ENCODE results near the gene BLNK. TPM values are rescaled to one million over a fixed set of nuclear protein-coding genes. Genes with fewer than 3 reads are reported as not detected.

BLNK gene
- total and polyA plus RNA-seq, 2 donors from 2014 or later, result 28.5 to 38.8 TPM

DNA sequence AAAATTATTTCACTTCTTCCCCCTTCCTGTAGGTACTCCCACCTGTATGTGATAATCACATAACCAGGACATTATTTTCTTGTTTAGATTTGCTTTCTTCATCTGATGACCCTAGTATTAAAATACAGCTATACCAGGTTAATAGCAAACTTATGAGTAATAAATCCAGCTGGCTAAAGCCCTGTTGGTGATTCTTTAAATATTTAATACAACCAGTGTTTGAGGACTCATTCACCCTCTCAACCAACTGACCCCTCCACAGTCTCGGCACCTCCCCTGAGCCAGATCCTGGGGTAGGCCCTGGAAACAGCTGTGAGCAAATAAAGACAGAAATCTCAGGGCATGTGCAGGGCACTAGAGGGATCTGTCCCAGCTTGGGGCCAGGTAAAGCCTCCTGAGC, 58.5 kb downstream of the BLNK start:
- no peak for FAIRE-seq

DNA sequence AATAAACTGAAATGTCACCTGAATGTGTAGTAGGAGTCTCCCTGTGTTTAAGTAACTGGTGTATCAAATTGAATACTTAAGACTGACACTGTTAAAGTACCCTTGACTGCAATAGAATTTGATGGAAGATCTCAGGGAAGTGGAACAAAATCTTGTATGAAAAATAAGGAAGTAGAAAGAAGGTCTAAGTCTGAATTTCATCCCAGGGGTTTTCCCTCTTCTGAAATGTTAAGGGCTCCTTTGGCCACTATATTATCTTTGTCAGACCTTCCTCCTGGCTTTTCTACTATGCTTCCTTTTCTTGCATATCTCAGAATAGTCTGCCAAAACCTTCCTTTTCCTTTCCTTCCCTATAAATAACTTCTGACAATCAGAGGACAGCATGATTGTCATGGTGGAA, 59.6 kb downstream of the BLNK start:
- no peak for DNase-seq
- Histone ChIP-seq H3K36me3 (ENCODE audit: control insufficient read depth in 2 of 3, insufficient read depth in 3 of 3, low read length in 3 of 3) (peaks cover 0 to 30% (median 8%) of the 10 kb centered on the region in 3 donors), H3K27me3 (ENCODE audit: control insufficient read depth, insufficient read depth, low read length) (no peaks in the 10 kb centered on the region), H3K4me1 (ENCODE audit: control insufficient read depth in 2 of 3, insufficient read depth in 2 of 3, low read depth in 1 of 3, low read length in 3 of 3) (peaks cover 0 to 7% (median 6%) of the 10 kb centered on the region in 3 donors), H3K27ac (ENCODE audit: low read depth in 2 of 2, low read length in 2 of 2) (no peak overlapping the region), H3K9ac (ENCODE audit: low read length in 3 of 3) (no peak overlapping the region), H3K9me3 (ENCODE audit: control insufficient read depth in 2 of 3, insufficient read depth in 1 of 3, low read length in 3 of 3) (no peaks in the 10 kb centered on the region), H3K4me3 (ENCODE audit: low read length in 3 of 3) (no peak overlapping the region)
- intact Hi-C loops (cut with DNase I), result no loop called here
- TF ChIP-seq, protein P1, sequence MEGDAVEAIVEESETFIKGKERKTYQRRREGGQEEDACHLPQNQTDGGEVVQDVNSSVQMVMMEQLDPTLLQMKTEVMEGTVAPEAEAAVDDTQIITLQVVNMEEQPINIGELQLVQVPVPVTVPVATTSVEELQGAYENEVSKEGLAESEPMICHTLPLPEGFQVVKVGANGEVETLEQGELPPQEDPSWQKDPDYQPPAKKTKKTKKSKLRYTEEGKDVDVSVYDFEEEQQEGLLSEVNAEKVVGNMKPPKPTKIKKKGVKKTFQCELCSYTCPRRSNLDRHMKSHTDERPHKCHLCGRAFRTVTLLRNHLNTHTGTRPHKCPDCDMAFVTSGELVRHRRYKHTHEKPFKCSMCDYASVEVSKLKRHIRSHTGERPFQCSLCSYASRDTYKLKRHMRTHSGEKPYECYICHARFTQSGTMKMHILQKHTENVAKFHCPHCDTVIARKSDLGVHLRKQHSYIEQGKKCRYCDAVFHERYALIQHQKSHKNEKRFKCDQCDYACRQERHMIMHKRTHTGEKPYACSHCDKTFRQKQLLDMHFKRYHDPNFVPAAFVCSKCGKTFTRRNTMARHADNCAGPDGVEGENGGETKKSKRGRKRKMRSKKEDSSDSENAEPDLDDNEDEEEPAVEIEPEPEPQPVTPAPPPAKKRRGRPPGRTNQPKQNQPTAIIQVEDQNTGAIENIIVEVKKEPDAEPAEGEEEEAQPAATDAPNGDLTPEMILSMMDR (IDR thresholded peaks at IDR 0.05; ENCODE audit: borderline replicate concordance, extremely low read depth, insufficient read depth), result no peak
- no peak for FAIRE-seq

More for the DNA sequence above, 58.5 kb downstream of the BLNK start:
- peaks cover 0 to 7% (median 6%) of the 10 kb centered on the region in 3 donors for H3K4me1 ChIP-seq (ENCODE audit: control insufficient read depth in 2 of 3, insufficient read depth in 2 of 3, low read depth in 1 of 3, low read length in 3 of 3)
- TF ChIP-seq, protein P1 (IDR thresholded peaks at IDR 0.05; ENCODE audit: borderline replicate concordance, extremely low read depth, insufficient read depth), result no peak
- no peak overlapping the region for H3K27ac ChIP-seq (ENCODE audit: low read depth in 2 of 2, low read length in 2 of 2)
- no peak overlapping the region for H3K9ac ChIP-seq (ENCODE audit: low read length in 3 of 3)
- H3K9me3 ChIP-seq (ENCODE audit: control insufficient read depth in 2 of 3, insufficient read depth in 1 of 3, low read length in 3 of 3), result no peaks in the 10 kb centered on the region
- intact Hi-C loops (cut with DNase I), result no loop called here
- DNase-seq, result no peak
- no peaks in the 10 kb centered on the region for H3K27me3 ChIP-seq (ENCODE audit: control insufficient read depth, insufficient read depth, low read length)
- peaks cover 0 to 34% (median 5%) of the 10 kb centered on the region in 3 donors for H3K36me3 ChIP-seq (ENCODE audit: control insufficient read depth in 2 of 3, insufficient read depth in 3 of 3, low read length in 3 of 3)
- no peak overlapping the region for H3K4me3 ChIP-seq (ENCODE audit: low read length in 3 of 3)

DNA sequence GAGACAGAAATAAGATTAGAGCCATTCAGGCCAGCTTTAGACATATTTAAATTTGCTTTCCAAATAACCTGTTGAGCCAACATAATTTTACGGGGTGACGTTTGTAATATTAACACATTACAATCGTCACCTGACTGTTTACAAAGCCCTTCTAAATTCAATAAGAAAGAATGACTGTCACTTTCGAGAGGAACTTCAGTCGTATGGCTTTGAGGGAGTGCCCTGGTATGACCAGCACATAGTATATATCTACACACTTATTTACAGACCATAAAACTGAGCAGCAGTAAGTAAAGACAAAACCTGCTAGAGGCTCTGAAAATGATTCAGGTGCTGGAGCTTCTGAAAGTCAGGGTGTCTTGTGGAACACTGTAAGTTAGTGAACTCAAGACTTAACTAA, 62.4 kb downstream of the BLNK start:
- H3K9me3 ChIP-seq (ENCODE audit: control insufficient read depth in 2 of 3, insufficient read depth in 1 of 3, low read length in 3 of 3), result no peaks in the 10 kb centered on the region
- no peak overlapping the region for H3K9ac ChIP-seq (ENCODE audit: low read length in 3 of 3)
- no peak overlapping the region for H3K27ac ChIP-seq (ENCODE audit: low read depth in 2 of 2, low read length in 2 of 2)
- FAIRE-seq (no peak), DNase-seq (no peak)
- H3K4me3 ChIP-seq (ENCODE audit: low read length in 3 of 3), result no peak overlapping the region
- TF ChIP-seq, protein P1 (IDR thresholded peaks at IDR 0.05; ENCODE audit: borderline replicate concordance, extremely low read depth, insufficient read depth), result no peak
- no peaks in the 10 kb centered on the region for H3K27me3 ChIP-seq (ENCODE audit: control insufficient read depth, insufficient read depth, low read length)
- peaks cover 0 to 17% (median 8%) of the 10 kb centered on the region in 3 donors for H3K36me3 ChIP-seq (ENCODE audit: control insufficient read depth in 2 of 3, insufficient read depth in 3 of 3, low read length in 3 of 3)
- peaks cover 0 to 7% (median 6%) of the 10 kb centered on the region in 3 donors for H3K4me1 ChIP-seq (ENCODE audit: control insufficient read depth in 2 of 3, insufficient read depth in 2 of 3, low read depth in 1 of 3, low read length in 3 of 3)
- intact Hi-C loops (cut with DNase I), result no loop called here

DNA sequence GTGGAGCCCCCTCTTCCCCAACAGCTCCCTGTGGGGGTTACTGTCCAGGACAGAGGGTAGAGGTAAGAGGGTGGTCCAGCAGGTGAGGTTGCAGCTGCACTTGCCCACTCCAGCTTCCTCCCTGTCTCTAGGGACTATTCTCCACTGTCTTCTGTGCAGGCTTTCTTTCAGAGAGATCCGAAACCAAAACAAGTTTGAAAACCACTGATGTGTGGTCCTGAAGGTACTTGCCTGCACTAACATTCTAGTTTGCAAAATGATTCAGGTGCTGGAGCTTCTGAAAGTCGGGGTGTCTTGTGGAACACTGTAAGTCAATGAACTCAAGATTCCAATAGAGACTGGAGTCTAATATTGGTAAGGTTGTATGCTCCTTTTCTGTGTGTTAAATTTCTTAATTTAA, 63.1 kb downstream of the BLNK start:
- Histone ChIP-seq H3K27me3 (ENCODE audit: control insufficient read depth, insufficient read depth, low read length) (no peaks in the 10 kb centered on the region), H3K36me3 (ENCODE audit: control insufficient read depth in 2 of 3, insufficient read depth in 3 of 3, low read length in 3 of 3) (peaks cover 0 to 15% (median 8%) of the 10 kb centered on the region in 3 donors), H3K27ac (ENCODE audit: low read depth in 2 of 2, low read length in 2 of 2) (no peak overlapping the region), H3K9ac (ENCODE audit: low read length in 3 of 3) (no peak overlapping the region), H3K4me1 (ENCODE audit: control insufficient read depth in 2 of 3, insufficient read depth in 2 of 3, low read depth in 1 of 3, low read length in 3 of 3) (peaks cover 0 to 6% (median 2%) of the 10 kb centered on the region in 3 donors), H3K4me3 (ENCODE audit: low read length in 3 of 3) (no peak overlapping the region), H3K9me3 (ENCODE audit: control insufficient read depth in 2 of 3, insufficient read depth in 1 of 3, low read length in 3 of 3) (no peaks in the 10 kb centered on the region)
- DNase-seq, result no peak
- intact Hi-C loops (cut with DNase I), result no loop called here
- TF ChIP-seq, protein P1 (IDR thresholded peaks at IDR 0.05; ENCODE audit: borderline replicate concordance, extremely low read depth, insufficient read depth), result no peak
- FAIRE-seq, result no peak
